Neural cell (in vitro differentiated cells): ENCODE results near the gene TRMT5. TPM values are rescaled to one million over a fixed set of nuclear protein-coding genes. Genes with fewer than 3 reads are reported as not detected.

Source experiments
- H2AFZ ChIP-seq: fragments of 200-600, 300-800 bp; sonication (generic), shearing (Covaris generic); 2 replicates; pipeline ENCODE4 v1.6.0; 2014; ENCODE audit warnings: low read depth, mild to moderate bottlenecking, antibody characterized with exemption, low read length, moderate library complexity
- H3F3A ChIP-seq: fragments of 200-600 bp; shearing (Covaris generic); 2 replicates; pipeline ENCODE4 v1.6.1; 2016; ENCODE audit warnings: mild to moderate bottlenecking, moderate library complexity, mixed read lengths, antibody characterized with exemption, low read length; ENCODE audit not compliant: insufficient read depth, poor library complexity, severe bottlenecking
- H3K27ac ChIP-seq: fragments of 200-600, 300-800 bp; sonication (generic), shearing (Covaris generic); 2 replicates; pipeline ENCODE4 v1.5.1; 2014; ENCODE audit warnings: mild to moderate bottlenecking, low read length, moderate library complexity
- H3K27me3 ChIP-seq: fragments of 300-800, 200-600 bp; sonication (generic), shearing (Covaris generic); 2 replicates; pipeline ENCODE4 v1.6.0; 2014; ENCODE audit warnings: mild to moderate bottlenecking, low read depth, low read length, moderate library complexity; ENCODE audit not compliant: insufficient read depth
- H3K36me3 ChIP-seq: fragments of 300-800, 200-600 bp; sonication (generic), shearing (Covaris generic); 2 replicates; pipeline ENCODE4 v1.5.1; 2014; ENCODE audit warnings: mild to moderate bottlenecking, antibody characterized with exemption, low read length, moderate library complexity; ENCODE audit not compliant: insufficient read depth
- H3K4me2 ChIP-seq: fragments of 300-800, 200-600 bp; sonication (generic), shearing (Covaris generic); 2 replicates; pipeline ENCODE4 v1.6.0; 2014; ENCODE audit warnings: mild to moderate bottlenecking, low read length
- H3K4me3 ChIP-seq: fragments of 300-800, 200-600 bp; sonication (generic), shearing (Covaris generic); 2 replicates; pipeline ENCODE4 v1.5.1; 2014; ENCODE audit warnings: mild to moderate bottlenecking, low read length, moderate library complexity
- H3K79me2 ChIP-seq: fragments of 200-600 bp; shearing (Covaris generic); replicated peaks from 2 replicates; pipeline ENCODE4 v1.6.0; 2014; ENCODE audit warnings: mild to moderate bottlenecking, low read length, moderate library complexity; ENCODE audit not compliant: insufficient read depth
- H3K9ac ChIP-seq: fragments of 300-800, 200-600 bp; sonication (generic), shearing (Covaris generic); 2 replicates; pipeline ENCODE4 v1.6.1; 2016; ENCODE audit warnings: mild to moderate bottlenecking, low read length, mixed read lengths
- H3K9me2 ChIP-seq: fragments of 200-600 bp; shearing (Covaris generic); 2 replicates; pipeline ENCODE4 v1.6.1; 2016; ENCODE audit warnings: mild to moderate bottlenecking, low read length, mixed read lengths; ENCODE audit not compliant: insufficient read depth
- H3K9me3 ChIP-seq: fragments of 200-600, 300-800 bp; sonication (generic), shearing (Covaris generic); 2 replicates; pipeline ENCODE4 v1.6.1; 2016; ENCODE audit warnings: mild to moderate bottlenecking, mixed run types, low read length, moderate library complexity, mixed read lengths
- H4K20me1 ChIP-seq: fragments of 200-600 bp; shearing (Covaris generic); 2 replicates; pipeline ENCODE4 v1.6.1; 2016; ENCODE audit warnings: mild to moderate bottlenecking, mixed run types; ENCODE audit not compliant: insufficient read depth
- CTCF ChIP-seq: fragments of 450-650 bp; IDR thresholded peaks from 2 replicates; pipeline ENCODE4 v1.5.1; 2014; ENCODE audit warnings: antibody characterized with exemption, mild to moderate bottlenecking, moderate library complexity; ENCODE audit not compliant: poor library complexity, severe bottlenecking
- EP300 ChIP-seq: fragments of 450-650 bp; conservative IDR thresholded peaks from 2 replicates; pipeline ENCODE4 v1.6.1; 2014; ENCODE audit warnings: antibody characterized with exemption, mild to moderate bottlenecking, moderate library complexity; ENCODE audit not compliant: poor library complexity, severe bottlenecking
- EZH2 ChIP-seq: fragments of 200-600, 300-800 bp; shearing (Covaris generic), sonication (generic); IDR thresholded peaks from 2 replicates; pipeline ENCODE4 v1.6.1; 2014; ENCODE audit warnings: antibody characterized with exemption, low read length, borderline replicate concordance, mild to moderate bottlenecking; ENCODE audit not compliant: insufficient read depth, poor library complexity, severe bottlenecking
- MXI1 ChIP-seq: fragments of 450-650 bp; conservative IDR thresholded peaks from 2 replicates; pipeline ENCODE4 v1.6.1; 2014; ENCODE audit warnings: antibody characterized with exemption, mild to moderate bottlenecking; ENCODE audit not compliant: poor library complexity, severe bottlenecking
- POLR2AphosphoS5 ChIP-seq: IDR thresholded peaks from 2 replicates; pipeline ENCODE4 v1.6.1; 2012
- RAD21 ChIP-seq: fragments of 450-650 bp; conservative IDR thresholded peaks from 2 replicates; pipeline ENCODE4 v1.6.1; 2014; ENCODE audit warnings: antibody characterized with exemption, mild to moderate bottlenecking, moderate library complexity
- SMC3 ChIP-seq: fragments of 450-650 bp; conservative IDR thresholded peaks from 2 replicates; pipeline ENCODE4 v1.6.1; 2014; ENCODE audit warnings: antibody characterized with exemption, mild to moderate bottlenecking, moderate library complexity; ENCODE audit not compliant: poor library complexity
- TAF1 ChIP-seq: IDR thresholded peaks from 2 replicates; pipeline ENCODE4 v1.6.1; 2012; ENCODE audit warnings: low read depth
- polyA plus RNA-seq: library from polyadenylated mRNA; depleted of rRNA; stranded (reverse); fragments of >200 nt; gene quantifications from 2 replicates; pipeline ENCODE4 v1.2.3, GENCODE V29; 2014
- TF ChIP-seq, protein P1 (sequence below): IDR thresholded peaks from 2 replicates; pipeline ENCODE4 v1.6.1; 2012; ENCODE audit warnings: borderline replicate concordance

The TRMT5 gene
- polyA plus RNA-seq, 1 donor from 2014 or later, result 7.6 TPM

- H3K36me3 ChIP-seq, result no peaks in the 10 kb centered on the region
- TF ChIP-seq EZH2 (no peak), MXI1 (no peak), CTCF (no peak), RAD21 (no peak), EP300 (no peak), SMC3 (no peak), POLR2AphosphoS5 (no peak), TAF1 (no peak)
- TF ChIP-seq, protein P1, sequence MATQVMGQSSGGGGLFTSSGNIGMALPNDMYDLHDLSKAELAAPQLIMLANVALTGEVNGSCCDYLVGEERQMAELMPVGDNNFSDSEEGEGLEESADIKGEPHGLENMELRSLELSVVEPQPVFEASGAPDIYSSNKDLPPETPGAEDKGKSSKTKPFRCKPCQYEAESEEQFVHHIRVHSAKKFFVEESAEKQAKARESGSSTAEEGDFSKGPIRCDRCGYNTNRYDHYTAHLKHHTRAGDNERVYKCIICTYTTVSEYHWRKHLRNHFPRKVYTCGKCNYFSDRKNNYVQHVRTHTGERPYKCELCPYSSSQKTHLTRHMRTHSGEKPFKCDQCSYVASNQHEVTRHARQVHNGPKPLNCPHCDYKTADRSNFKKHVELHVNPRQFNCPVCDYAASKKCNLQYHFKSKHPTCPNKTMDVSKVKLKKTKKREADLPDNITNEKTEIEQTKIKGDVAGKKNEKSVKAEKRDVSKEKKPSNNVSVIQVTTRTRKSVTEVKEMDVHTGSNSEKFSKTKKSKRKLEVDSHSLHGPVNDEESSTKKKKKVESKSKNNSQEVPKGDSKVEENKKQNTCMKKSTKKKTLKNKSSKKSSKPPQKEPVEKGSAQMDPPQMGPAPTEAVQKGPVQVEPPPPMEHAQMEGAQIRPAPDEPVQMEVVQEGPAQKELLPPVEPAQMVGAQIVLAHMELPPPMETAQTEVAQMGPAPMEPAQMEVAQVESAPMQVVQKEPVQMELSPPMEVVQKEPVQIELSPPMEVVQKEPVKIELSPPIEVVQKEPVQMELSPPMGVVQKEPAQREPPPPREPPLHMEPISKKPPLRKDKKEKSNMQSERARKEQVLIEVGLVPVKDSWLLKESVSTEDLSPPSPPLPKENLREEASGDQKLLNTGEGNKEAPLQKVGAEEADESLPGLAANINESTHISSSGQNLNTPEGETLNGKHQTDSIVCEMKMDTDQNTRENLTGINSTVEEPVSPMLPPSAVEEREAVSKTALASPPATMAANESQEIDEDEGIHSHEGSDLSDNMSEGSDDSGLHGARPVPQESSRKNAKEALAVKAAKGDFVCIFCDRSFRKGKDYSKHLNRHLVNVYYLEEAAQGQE, result no peak
- H3K9me2 ChIP-seq, result no peaks in the 10 kb centered on the region
- H3K9me3 ChIP-seq, result peaks cover 4% of the 10 kb centered on the region
- no peaks in the 10 kb centered on the region for H3K27me3 ChIP-seq
- no peak overlapping the region for H3K9ac ChIP-seq
- H4K20me1 ChIP-seq, result no peaks in the 10 kb centered on the region
- H3K4me3 ChIP-seq, result no peak overlapping the region
- no peaks in the 10 kb centered on the region for H3K79me2 ChIP-seq
- H3K4me2 ChIP-seq, result no peak overlapping the region
- H2AFZ ChIP-seq, result no peak overlapping the region
- no peaks in the 10 kb centered on the region for H3F3A ChIP-seq
- no peak overlapping the region for H3K27ac ChIP-seq
Measured at GRCh38 chr14:60958146-60958545, 22.7 kb downstream of the TRMT5 start.

GRCh38 chr14:60956632-60957031 lies 24.2 kb downstream of the TRMT5 start:
- Histone ChIP-seq H3K27me3 (no peaks in the 10 kb centered on the region), H3K79me2 (no peaks in the 10 kb centered on the region), H3K27ac (no peak overlapping the region), H3K4me2 (no peak overlapping the region), H2AFZ (no peak overlapping the region), H3F3A (no peaks in the 10 kb centered on the region), H3K9me2 (no peaks in the 10 kb centered on the region), H3K9ac (no peak overlapping the region), H3K9me3 (peaks cover 4% of the 10 kb centered on the region), H3K4me3 (no peak overlapping the region), H4K20me1 (no peaks in the 10 kb centered on the region), H3K36me3 (no peaks in the 10 kb centered on the region)
- no peak for TF ChIP-seq RAD21
- TF ChIP-seq EZH2, result no peak
- TF ChIP-seq SMC3, result no peak

DNA sequence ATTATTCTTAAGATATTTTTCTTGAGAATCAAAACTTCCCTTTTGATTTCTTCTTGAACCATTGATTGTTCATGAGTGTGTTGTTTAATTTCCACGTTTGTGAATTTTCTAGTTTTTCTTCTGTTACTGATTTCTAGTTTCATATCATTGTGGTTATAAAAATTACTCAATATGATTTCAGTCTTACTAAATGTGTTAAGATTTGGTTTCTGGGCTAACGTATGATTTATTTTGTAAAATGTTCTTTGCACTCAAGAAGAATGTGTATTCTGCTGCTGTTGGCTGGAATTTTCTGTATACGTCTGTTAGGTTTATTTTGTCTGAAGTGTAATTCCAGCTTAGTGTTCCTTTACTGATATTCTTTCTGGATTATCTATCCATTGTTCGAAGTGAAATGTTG lies 24.7 kb downstream of the TRMT5 start:
- Histone ChIP-seq H2AFZ (no peak overlapping the region), H3K9me3 (peaks cover 4% of the 10 kb centered on the region), H3K9me2 (no peaks in the 10 kb centered on the region), H4K20me1 (no peaks in the 10 kb centered on the region), H3K27me3 (no peaks in the 10 kb centered on the region), H3K36me3 (no peaks in the 10 kb centered on the region), H3K9ac (no peak overlapping the region), H3K27ac (no peak overlapping the region), H3K4me2 (no peak overlapping the region), H3F3A (no peaks in the 10 kb centered on the region), H3K79me2 (no peaks in the 10 kb centered on the region), H3K4me3 (no peak overlapping the region)
- TF ChIP-seq EP300 (no peak), RAD21 (no peak), MXI1 (no peak), CTCF (no peak), EZH2 (no peak), TAF1 (no peak), SMC3 (no peak), POLR2AphosphoS5 (no peak)
- TF ChIP-seq, protein P1, result no peak
